ENCODE data around the gene C5.
A peak's percentile ranks its signal among the peaks of the same experiment; 100 is the strongest.
"Not testable (repeated sequence)": the region's sequence is repeated elsewhere in the genome, so short reads cannot be mapped to it uniquely, and the experiment has no call there.

Gene C5

DNA sequence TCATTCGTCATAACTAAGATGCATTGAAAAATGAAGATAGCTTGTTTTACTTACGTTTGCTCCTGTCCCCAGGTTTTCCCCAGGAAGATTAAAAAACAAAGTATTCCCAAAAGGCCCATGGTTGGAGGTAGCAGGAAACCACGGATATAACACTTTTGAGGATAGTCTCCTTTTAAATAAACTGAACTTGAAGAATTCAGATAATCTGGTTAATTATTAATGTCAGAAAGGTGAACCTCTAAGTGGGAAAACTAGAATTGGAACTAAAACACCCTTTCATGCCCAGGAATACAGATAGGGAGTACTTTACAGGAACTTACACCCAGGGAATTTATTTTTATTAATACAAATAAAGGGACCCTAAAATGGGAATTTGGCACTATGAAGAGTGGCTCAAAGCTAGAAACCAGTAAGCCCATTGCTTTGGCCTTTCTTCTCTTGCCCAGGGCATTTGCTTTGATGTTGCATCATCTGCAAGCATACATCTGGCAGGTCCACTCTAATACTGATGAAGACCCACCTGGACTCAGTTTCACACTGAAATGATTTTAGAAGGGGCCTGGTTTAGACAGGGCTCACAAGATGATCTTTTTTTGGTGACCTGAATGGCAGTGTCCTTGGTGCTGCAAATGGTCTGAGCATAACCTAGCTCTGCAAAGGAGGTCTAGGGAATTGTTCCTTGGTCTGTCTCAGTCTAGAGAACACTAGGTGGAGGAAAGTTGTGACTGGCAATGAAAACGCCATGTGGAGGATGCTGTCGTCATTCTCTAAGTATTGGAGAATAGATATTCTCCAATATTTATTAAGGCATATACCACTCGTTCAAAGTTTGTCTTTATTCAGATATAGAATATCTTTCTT lies at the start of gene C5:
TSS of gene C5 (minus strand) at position 148 of the 861 bp plus-strand sequence. CDS start at position 119, 29 bp downstream.
- DNase-seq (ENCODE audit: low read depth in 2 of 2), result no peak

DNA sequence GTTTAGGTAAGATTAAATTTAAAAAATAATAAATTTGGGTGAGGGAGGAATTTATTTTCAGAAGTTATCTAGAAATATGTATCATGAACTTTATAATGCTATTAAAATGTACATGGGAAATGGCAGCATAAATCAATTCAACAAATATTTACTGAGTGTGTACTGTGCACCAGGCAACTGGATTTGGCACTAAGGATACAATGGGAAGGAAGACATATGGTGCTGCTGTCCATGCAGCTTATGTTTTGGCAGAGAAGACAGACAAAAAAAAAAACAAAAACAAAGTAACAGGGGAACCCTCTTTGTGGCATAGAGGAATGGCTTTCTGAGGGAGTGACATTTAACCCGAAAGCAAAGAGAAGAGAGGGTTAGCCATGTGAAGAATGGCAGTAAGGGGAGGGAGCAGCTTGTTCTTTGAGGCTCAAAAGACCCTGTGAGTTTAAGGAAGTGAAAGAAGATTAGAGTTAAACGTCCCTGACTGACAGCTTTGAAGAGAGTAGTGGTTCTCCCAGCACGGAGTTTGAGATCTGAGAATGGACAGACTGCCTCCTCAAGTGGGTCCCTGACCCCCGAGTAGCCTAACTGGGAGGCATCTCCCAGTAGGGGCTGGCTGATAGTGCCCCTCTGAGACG lies 48.6 kb upstream of the C5 start:
- no peak for DNase-seq (ENCODE audit: low read depth in 2 of 2)

GRCh38 chr9:121095057-121095456 lies 45.0 kb upstream of the C5 start:
- no peak for DNase-seq (ENCODE audit: low read depth in 2 of 2)

GRCh38 chr9:121090743-121091142 lies 40.7 kb upstream of the C5 start:
- DNase-seq (ENCODE audit: low read depth in 2 of 2), result not testable (repeated sequence)

- DNase-seq (ENCODE audit: low read depth in 2 of 2), result no peak
Measured at GRCh38 chr9:121088576-121088975, 38.5 kb upstream of the C5 start.

DNA sequence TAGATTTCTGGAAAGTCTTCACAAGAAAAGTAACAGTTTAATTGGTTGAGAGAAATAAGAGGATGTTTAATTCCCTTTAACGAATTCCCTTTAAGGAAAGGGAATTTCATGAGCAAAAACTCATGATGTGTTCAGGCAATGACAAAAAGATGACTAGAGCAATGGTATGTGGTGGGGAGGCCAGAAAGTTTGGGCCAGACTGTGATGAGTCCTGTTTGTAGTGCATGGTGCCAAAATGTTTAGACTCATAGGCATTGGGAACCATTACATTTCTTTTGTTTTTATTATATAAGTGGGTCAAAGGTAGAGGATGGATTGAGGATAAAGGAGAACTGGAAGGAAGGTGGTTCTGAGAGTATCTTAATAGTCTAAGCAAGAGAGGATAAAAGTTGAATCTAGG lies 35.6 kb upstream of the C5 start:
- no peak for DNase-seq (ENCODE audit: low read depth in 2 of 2)

- no peak for DNase-seq (ENCODE audit: low read depth in 2 of 2)
Measured at GRCh38 chr9:121082075-121082474, 32.0 kb upstream of the C5 start.

GRCh38 chr9:121075251-121076036 lies 25.4 kb upstream of the C5 start:
- DNase-seq (ENCODE audit: low read depth in 2 of 2), result no peak

GRCh38 chr9:121074370-121075250 lies 24.5 kb upstream of the C5 start, which contains the start of gene CNTRL:
TSS of gene CNTRL (plus strand) at chr9:121074955. CDS start at chr9:121088327, 13,372 bp downstream.
- peak; percentile 62 to 78 for DNase-seq (ENCODE audit: low read depth in 2 of 2)

- DNase-seq (ENCODE audit: low read depth in 2 of 2), result no peak
Measured at GRCh38 chr9:121073038-121073437, 23.0 kb upstream of the C5 start.

DNA sequence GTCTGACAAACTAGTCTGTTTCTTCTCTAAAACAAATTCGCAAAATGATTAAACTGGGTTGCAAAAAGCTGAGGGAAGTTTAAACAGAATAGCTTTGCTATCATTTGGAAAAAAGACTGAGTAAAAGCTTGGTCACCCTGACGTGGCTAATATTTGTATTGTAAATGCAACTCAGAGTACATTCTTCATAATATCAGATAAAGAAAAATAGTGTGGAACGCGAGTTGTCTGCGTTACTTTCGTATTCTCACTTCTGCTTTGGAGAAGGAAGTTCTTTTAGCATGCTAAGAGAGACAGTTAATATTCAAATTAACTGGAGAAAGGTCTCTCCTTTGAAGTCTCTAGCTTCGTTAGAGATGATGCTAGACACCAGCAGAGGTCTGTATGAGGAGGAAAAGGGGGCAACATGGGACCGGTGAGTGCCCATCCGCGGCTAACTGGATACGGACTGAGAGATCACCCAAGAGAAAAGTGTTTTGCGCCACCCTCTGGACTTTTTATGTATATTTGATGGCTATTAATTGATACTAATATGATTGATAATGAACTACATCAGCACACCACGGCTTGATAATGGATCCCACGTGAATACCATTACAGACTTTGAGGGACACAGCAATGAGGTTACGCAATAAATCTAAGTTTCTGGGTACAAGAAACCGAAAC lies 21.8 kb upstream of the C5 start:
- DNase-seq (ENCODE audit: low read depth in 2 of 2), result no peak

- DNase-seq (ENCODE audit: low read depth in 2 of 2), result no peak
Measured at GRCh38 chr9:121071370-121071755, 21.3 kb upstream of the C5 start.

DNA sequence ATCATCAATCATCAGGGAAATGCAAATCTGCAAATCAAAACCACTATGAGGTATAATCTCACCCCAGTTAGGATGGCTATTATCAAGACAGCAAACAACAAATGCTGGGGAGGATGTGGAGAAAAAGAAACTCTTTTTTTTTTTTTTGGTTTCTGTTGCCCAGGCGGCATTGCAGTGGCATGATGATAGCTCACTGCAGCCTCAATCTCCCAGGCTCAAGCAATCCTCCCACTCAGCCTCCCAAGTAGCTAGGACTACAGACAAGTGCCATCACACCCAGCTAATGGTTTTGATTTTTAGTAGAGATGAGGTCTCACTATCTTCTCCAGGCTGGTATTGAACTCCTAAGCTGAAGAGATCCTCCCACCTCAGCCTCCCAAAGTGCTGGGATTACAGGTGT lies 19.3 kb upstream of the C5 start:
- no peak for DNase-seq (ENCODE audit: low read depth in 2 of 2)

- no peak for DNase-seq (ENCODE audit: low read depth in 2 of 2)
Measured at GRCh38 chr9:121067640-121068039, 17.6 kb upstream of the C5 start.

DNA sequence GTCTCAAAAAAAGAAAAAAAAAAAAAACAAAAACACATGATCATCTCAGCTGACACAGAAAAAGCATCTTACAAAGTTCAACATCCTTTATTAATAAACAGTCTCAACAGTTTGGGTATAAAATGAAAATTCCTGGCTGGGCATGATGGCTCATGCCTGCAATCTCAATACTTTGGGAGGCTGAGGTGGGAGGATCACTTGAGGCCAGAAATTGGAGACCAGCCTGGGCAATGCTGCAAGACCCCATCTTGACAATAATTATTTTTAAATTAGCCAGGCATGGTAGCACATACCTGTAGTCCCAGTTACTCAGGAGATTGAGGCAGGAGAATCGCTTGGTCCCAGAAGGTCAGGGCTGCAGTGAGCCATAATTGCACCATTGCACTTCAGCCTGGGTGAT lies 16.8 kb upstream of the C5 start:
- DNase-seq (ENCODE audit: low read depth in 2 of 2), result no peak

GRCh38 chr9:121059998-121060636 lies 10.0 kb upstream of the C5 start:
- no peak for DNase-seq (ENCODE audit: low read depth in 2 of 2)

DNA sequence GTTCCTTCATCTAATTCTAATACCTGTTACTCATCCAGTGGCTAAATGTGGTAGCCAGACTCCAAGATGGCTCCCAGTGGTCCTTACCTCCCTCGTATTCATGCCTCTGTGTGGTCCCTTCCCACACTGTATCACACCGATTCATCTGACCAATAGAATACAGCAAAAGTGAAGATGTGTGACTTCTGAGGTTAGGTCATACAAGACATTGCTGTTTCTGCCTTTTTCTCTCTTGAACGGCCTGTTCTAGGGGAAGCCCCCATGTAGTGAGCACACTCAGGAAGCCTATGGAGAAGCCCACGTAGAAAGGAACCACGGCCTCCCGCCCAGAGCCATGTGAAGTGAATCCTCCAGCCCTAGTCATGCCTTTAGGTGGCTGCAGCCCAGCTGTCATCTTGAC lies 9.4 kb upstream of the C5 start:
- no peak for DNase-seq (ENCODE audit: low read depth in 2 of 2)

- no peak for DNase-seq (ENCODE audit: low read depth in 2 of 2)
Measured at GRCh38 chr9:121057821-121058220, 7.7 kb upstream of the C5 start.

DNA sequence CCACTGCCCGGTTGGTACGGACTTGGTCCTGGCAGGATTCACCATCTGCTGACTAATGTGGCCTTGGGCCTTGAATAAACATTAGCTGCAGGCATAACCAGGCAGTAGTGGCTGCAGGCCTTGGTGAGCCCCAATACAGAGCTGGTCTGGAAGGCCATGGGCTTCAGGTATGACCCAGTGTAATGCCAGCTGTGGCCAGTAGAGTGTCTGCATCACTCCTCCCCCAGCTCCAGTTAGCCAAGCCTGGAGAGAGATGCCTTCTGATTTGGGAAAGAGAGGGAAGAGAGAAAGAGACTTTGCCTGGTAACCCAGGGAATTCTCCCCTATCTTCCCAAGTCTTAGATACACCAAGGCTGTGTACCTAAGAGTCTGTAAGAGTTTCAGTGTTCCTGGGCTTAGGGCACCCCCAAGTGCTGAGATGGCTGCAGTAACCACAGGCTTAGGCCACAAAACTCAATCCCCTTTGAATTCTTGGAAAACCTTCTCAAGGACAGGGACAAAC lies 5.6 kb upstream of the C5 start:
- DNase-seq (ENCODE audit: low read depth in 2 of 2), result no peak

GRCh38 chr9:121053544-121053943 lies 3.5 kb upstream of the C5 start:
- no peak for DNase-seq (ENCODE audit: low read depth in 2 of 2)

Measured in stimulated activated CD4-positive, alpha-beta T cell treated with anti-CD3 and anti-CD28 coated beads, Interleukin-1b, Interleukin-23, amount 100 ng/mL, for 1 hour (primary cell).